HEK293T (cell line): ENCODE measurements around the gene SLC44A3.

Experiments used
- BHLHE40 ChIP-seq: fragments of 450-650 bp; IDR thresholded peaks from 2 replicates; pipeline ENCODE4 v1.6.1; 2016; ENCODE audit warnings: mild to moderate bottlenecking, moderate library complexity, borderline replicate concordance
- CTBP1 ChIP-seq: fragments of 450-650 bp; IDR thresholded peaks from 2 replicates; pipeline ENCODE4 v1.6.1; 2016; ENCODE audit warnings: borderline replicate concordance
- ELF4 ChIP-seq: fragments of 450-650 bp; IDR thresholded peaks from 2 replicates; pipeline ENCODE4 v1.6.1; 2017; ENCODE audit warnings: antibody characterized with exemption
- FOXA1 ChIP-seq: fragments of 450-650 bp; IDR thresholded peaks from 2 replicates; pipeline ENCODE4 v1.6.1; 2016; ENCODE audit warnings: mild to moderate bottlenecking
- FOXK2 ChIP-seq: fragments of 450-650 bp; IDR thresholded peaks from 2 replicates; pipeline ENCODE4 v1.6.1; 2016; ENCODE audit warnings: mild to moderate bottlenecking
- FOXM1 ChIP-seq: fragments of 450-650 bp; IDR thresholded peaks from 2 replicates; pipeline ENCODE4 v1.6.1; 2017; ENCODE audit warnings: mild to moderate bottlenecking, borderline replicate concordance
- LEF1 ChIP-seq: fragments of 450-650 bp; IDR thresholded peaks from 2 replicates; pipeline ENCODE4 v1.6.1; 2017; ENCODE audit warnings: mild to moderate bottlenecking, borderline replicate concordance
- NFRKB ChIP-seq: fragments of 450-650 bp; IDR thresholded peaks from 2 replicates; pipeline ENCODE4 v1.6.1; 2016; ENCODE audit warnings: mild to moderate bottlenecking, moderate library complexity
- SP1 ChIP-seq: fragments of 450-650 bp; IDR thresholded peaks from 2 replicates; pipeline ENCODE4 v1.6.1; 2017
- ZNF384 ChIP-seq: fragments of 450-650 bp; IDR thresholded peaks from 2 replicates; pipeline ENCODE4 v1.6.1; 2016
- TF ChIP-seq, protein P1 (sequence below): fragments of 450-650 bp; IDR thresholded peaks from 2 replicates; pipeline ENCODE4 v1.6.1; 2016

DNA sequence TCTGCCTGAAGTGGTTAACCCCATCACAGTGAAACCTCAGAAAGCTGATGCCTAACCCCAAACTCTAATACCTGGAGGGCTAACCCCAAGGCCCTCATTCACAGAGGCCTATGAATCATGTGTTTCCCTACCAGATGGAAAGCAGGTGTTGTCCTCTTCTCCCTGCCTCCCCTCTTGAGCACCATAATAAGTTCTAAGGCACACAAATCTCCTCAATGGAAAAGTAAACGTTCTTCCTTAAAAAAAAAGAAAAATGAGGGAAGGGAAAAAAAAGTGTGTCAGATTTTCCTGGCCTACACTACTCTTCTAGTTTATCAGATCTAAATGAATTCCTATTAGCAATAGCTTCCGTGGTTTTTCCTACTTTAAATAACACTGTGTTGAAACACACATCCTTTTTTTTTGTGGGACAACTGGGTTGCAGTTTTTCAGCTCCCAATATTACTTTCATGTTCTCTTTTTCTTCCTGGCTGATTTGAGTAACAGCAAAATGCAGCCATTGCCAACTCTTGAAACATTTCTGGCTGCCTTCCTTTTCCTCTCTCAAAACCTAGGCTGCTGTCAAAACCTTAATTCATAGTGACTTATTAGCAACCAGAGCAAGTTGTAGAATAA lies 43.2 kb downstream of the SLC44A3 start:
- TF ChIP-seq SP1 (no peak), FOXM1 (no peak), NFRKB (no peak), BHLHE40 (no peak), LEF1 (no peak), FOXK2 (no peak), CTBP1 (no peak), ZNF384 (no peak), ELF4 (no peak), FOXA1 (no peak)
- TF ChIP-seq, protein P1, sequence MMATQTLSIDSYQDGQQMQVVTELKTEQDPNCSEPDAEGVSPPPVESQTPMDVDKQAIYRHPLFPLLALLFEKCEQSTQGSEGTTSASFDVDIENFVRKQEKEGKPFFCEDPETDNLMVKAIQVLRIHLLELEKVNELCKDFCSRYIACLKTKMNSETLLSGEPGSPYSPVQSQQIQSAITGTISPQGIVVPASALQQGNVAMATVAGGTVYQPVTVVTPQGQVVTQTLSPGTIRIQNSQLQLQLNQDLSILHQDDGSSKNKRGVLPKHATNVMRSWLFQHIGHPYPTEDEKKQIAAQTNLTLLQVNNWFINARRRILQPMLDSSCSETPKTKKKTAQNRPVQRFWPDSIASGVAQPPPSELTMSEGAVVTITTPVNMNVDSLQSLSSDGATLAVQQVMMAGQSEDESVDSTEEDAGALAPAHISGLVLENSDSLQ, result no peak
